ENCODE results near the gene MED17.

MED17 gene

GRCh38 chr11:93832780-93833179 is 48.7 kb downstream of the MED17 start:
- H3K9me2 ChIP-seq (ENCODE audit: low read depth, low read length) = no peaks in the 10 kb centered on the region
- H3K4me3 ChIP-seq (ENCODE audit: low read depth, low read length, poor library complexity, severe bottlenecking) = no peak overlapping the region
- no peaks in the 10 kb centered on the region for H3F3A ChIP-seq (ENCODE audit: insufficient read depth, low read length)
- no peaks in the 10 kb centered on the region for H4K20me1 ChIP-seq (ENCODE audit: insufficient read depth, low read length)
- H3K4me1 ChIP-seq (ENCODE audit: insufficient read depth, low read length, severe bottlenecking) = no peaks in the 10 kb centered on the region
- TF ChIP-seq EZH2 (IDR thresholded peaks at IDR 0.05; ENCODE audit: borderline replicate concordance, low read length) (no peak), CTCF (IDR thresholded peaks at IDR 0.05; ENCODE audit: low read length) (no peak)
- no peaks in the 10 kb centered on the region for H3K79me2 ChIP-seq (ENCODE audit: insufficient read depth, low read length)
- no peak overlapping the region for H3K4me2 ChIP-seq (ENCODE audit: low read length)
- no peak overlapping the region for H3K9ac ChIP-seq (ENCODE audit: low read length)
- no peak overlapping the region for H3K27ac ChIP-seq (ENCODE audit: low read depth, low read length, poor library complexity, severe bottlenecking)
- no peaks in the 10 kb centered on the region for H3K36me3 ChIP-seq (ENCODE audit: insufficient read depth, low read length)
- H2AFZ ChIP-seq (ENCODE audit: low read length) = no peak overlapping the region
- H3K9me3 ChIP-seq (ENCODE audit: low read length) = no peaks in the 10 kb centered on the region
- 0 out of 2 replicates have a peak, but pooled peaks cover 4% of the 10 kb centered on the region for H3K27me3 ChIP-seq (ENCODE audit: insufficient read depth, low read length)

GRCh38 chr11:93838967-93839366 is 54.9 kb downstream of the MED17 start:
- Histone ChIP-seq H3K9me2 (ENCODE audit: low read depth, low read length) (no peaks in the 10 kb centered on the region), H3K27me3 (ENCODE audit: insufficient read depth, low read length) (no peaks in the 10 kb centered on the region), H3K4me2 (ENCODE audit: low read length) (no peak overlapping the region), H3K27ac (ENCODE audit: low read depth, low read length, poor library complexity, severe bottlenecking) (no peak overlapping the region), H4K20me1 (ENCODE audit: insufficient read depth, low read length) (no peaks in the 10 kb centered on the region), H3K4me1 (ENCODE audit: insufficient read depth, low read length, severe bottlenecking) (no peaks in the 10 kb centered on the region), H3K9me3 (ENCODE audit: low read length) (no peaks in the 10 kb centered on the region), H3F3A (ENCODE audit: insufficient read depth, low read length) (no peaks in the 10 kb centered on the region), H3K36me3 (ENCODE audit: insufficient read depth, low read length) (no peaks in the 10 kb centered on the region), H3K79me2 (ENCODE audit: insufficient read depth, low read length) (no peaks in the 10 kb centered on the region), H3K9ac (ENCODE audit: low read length) (no peak overlapping the region), H2AFZ (ENCODE audit: low read length) (no peak overlapping the region), H3K4me3 (ENCODE audit: low read depth, low read length, poor library complexity, severe bottlenecking) (no peak overlapping the region)
- TF ChIP-seq EZH2 (IDR thresholded peaks at IDR 0.05; ENCODE audit: borderline replicate concordance, low read length) = no peak
- no peak for TF ChIP-seq CTCF (IDR thresholded peaks at IDR 0.05; ENCODE audit: low read length)

- Histone ChIP-seq H3K79me2 (ENCODE audit: insufficient read depth, low read length) (no peaks in the 10 kb centered on the region), H3K4me2 (ENCODE audit: low read length) (no peak overlapping the region)
- TF ChIP-seq CTCF (IDR thresholded peaks at IDR 0.05; ENCODE audit: low read length) (no peak), EZH2 (IDR thresholded peaks at IDR 0.05; ENCODE audit: borderline replicate concordance, low read length) (no peak)
These were observed 56.1 kb downstream of the MED17 start for GRCh38 chr11:93840180-93840579.

More at GRCh38 chr11:93840180-93840579, 56.1 kb downstream of the MED17 start:
- Histone ChIP-seq H3K27me3 (ENCODE audit: insufficient read depth, low read length) (no peaks in the 10 kb centered on the region), H3K9me3 (ENCODE audit: low read length) (no peaks in the 10 kb centered on the region), H3K4me3 (ENCODE audit: low read depth, low read length, poor library complexity, severe bottlenecking) (no peak overlapping the region), H2AFZ (ENCODE audit: low read length) (no peak overlapping the region), H3K27ac (ENCODE audit: low read depth, low read length, poor library complexity, severe bottlenecking) (no peak overlapping the region), H3K4me1 (ENCODE audit: insufficient read depth, low read length, severe bottlenecking) (no peaks in the 10 kb centered on the region), H3K9ac (ENCODE audit: low read length) (no peak overlapping the region), H3K9me2 (ENCODE audit: low read depth, low read length) (no peaks in the 10 kb centered on the region), H4K20me1 (ENCODE audit: insufficient read depth, low read length) (no peaks in the 10 kb centered on the region), H3K36me3 (ENCODE audit: insufficient read depth, low read length) (no peaks in the 10 kb centered on the region), H3F3A (ENCODE audit: insufficient read depth, low read length) (no peaks in the 10 kb centered on the region)

All from OCI-LY1 (cell line).